GM10266 (cell line): ENCODE data around the gene TLR10.

ENCODE experiments used
- DNase-seq: peaks from one replicate; pipeline ENCODE4 v3.0.0; 2012; ENCODE audit errors: extremely low spot score
- TF ChIP-seq, protein P1 (sequence below): IDR thresholded peaks from 2 replicates; pipeline ENCODE4 v1.5.1; 2012; ENCODE audit warnings: mild to moderate bottlenecking, low read depth; ENCODE audit not compliant: control insufficient read depth, insufficient read depth; ENCODE audit errors: missing control alignments

Gene TLR10, protein sequence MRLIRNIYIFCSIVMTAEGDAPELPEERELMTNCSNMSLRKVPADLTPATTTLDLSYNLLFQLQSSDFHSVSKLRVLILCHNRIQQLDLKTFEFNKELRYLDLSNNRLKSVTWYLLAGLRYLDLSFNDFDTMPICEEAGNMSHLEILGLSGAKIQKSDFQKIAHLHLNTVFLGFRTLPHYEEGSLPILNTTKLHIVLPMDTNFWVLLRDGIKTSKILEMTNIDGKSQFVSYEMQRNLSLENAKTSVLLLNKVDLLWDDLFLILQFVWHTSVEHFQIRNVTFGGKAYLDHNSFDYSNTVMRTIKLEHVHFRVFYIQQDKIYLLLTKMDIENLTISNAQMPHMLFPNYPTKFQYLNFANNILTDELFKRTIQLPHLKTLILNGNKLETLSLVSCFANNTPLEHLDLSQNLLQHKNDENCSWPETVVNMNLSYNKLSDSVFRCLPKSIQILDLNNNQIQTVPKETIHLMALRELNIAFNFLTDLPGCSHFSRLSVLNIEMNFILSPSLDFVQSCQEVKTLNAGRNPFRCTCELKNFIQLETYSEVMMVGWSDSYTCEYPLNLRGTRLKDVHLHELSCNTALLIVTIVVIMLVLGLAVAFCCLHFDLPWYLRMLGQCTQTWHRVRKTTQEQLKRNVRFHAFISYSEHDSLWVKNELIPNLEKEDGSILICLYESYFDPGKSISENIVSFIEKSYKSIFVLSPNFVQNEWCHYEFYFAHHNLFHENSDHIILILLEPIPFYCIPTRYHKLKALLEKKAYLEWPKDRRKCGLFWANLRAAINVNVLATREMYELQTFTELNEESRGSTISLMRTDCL

DNA sequence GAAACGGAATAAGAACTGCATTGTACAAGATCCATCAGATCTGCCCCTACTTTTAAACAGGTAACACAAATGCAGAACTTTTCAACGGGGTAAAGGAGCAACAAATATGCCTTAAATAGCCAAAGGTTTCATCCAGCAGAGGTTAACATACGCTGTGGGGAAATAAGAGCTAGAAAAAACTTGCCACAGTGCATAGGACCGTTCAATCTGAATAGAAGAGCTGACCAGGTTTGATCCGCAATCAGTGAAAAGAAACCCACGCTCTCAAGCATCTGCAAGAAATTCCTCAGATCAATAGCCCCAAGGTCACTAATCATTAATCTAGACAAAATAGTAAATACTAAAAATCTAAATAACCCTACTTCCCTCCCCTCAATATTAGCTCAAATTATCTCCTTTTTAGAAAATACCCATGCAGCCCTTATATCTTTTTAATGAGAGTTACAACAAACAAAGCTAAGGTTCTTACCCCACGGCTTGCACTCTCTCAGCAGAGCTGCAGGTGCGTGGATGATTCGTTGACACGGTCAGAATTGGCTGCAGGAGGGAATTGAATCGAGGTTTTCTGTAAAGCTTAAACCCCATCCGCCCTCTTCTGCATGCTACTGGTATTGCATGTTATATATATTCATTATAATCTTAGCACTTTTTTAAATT is at the start of gene TLR10:
Gene TLR10 (minus strand): TSS at position 539 of the 657 bp plus-strand sequence. CDS start 7,400 bp downstream, outside the sequence.
- TF ChIP-seq, protein P1, sequence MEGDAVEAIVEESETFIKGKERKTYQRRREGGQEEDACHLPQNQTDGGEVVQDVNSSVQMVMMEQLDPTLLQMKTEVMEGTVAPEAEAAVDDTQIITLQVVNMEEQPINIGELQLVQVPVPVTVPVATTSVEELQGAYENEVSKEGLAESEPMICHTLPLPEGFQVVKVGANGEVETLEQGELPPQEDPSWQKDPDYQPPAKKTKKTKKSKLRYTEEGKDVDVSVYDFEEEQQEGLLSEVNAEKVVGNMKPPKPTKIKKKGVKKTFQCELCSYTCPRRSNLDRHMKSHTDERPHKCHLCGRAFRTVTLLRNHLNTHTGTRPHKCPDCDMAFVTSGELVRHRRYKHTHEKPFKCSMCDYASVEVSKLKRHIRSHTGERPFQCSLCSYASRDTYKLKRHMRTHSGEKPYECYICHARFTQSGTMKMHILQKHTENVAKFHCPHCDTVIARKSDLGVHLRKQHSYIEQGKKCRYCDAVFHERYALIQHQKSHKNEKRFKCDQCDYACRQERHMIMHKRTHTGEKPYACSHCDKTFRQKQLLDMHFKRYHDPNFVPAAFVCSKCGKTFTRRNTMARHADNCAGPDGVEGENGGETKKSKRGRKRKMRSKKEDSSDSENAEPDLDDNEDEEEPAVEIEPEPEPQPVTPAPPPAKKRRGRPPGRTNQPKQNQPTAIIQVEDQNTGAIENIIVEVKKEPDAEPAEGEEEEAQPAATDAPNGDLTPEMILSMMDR = peak; percentile 60
- peak; percentile 55 for DNase-seq

DNA sequence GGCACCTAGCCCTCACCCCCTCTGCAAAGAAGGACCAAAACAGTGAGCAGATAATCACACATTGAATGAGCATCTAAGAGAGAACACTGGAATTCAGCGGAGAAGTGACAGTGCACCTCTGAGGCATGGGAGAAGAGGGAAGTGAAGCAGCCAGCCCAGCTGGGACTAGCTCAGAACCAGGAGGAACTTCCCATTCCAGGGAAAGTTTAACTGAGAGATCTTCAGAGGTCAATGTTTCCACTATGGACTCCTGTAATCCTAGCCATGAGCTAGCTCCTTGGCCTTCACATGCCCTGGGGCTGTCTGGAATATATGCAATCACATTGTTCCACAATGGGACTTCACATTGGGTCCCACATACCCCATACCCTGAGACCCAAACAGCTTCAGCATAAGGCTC is 49.4 kb upstream of the TLR10 start:
- TF ChIP-seq, protein P1 = no peak
- DNase-seq = no peak

DNA sequence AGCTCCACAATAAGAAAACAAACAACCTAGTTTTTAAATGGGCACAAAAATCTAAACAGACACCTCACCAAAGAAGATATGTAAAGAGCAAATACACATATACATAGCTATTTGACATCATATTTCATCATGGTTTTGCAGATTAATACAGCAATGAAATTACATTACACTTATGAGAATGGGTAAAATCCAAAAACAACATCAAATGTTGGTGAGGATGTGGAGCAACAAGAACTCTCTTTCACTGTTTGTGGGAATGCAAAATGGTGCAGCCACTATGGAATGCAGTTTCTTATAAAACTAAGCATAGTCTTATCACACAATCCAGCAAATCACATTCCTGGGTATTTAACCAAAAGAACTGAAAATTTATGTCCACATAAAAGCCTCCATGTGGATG is 48.9 kb upstream of the TLR10 start:
- TF ChIP-seq, protein P1 = no peak
- no peak for DNase-seq

DNA sequence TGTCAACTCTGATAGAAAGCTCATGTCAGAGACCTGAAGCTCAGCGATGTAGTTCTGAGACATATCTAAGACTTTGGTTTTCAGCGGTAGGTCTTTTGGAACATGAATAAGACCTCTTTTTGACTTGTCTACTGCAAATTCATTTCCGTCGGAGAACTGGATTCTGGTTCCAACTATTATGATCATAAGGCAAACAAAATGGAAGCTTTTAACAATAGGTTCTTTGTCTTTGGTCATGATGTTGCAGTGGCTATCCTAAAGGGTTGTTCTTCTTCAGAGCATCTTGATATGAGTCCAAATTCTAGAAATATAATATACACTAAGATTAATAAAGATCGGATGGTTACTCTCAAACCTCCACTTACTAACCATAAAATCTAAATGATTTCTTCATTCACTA is 46.4 kb upstream of the TLR10 start:
- no peak for DNase-seq
- TF ChIP-seq, protein P1 = no peak

DNA sequence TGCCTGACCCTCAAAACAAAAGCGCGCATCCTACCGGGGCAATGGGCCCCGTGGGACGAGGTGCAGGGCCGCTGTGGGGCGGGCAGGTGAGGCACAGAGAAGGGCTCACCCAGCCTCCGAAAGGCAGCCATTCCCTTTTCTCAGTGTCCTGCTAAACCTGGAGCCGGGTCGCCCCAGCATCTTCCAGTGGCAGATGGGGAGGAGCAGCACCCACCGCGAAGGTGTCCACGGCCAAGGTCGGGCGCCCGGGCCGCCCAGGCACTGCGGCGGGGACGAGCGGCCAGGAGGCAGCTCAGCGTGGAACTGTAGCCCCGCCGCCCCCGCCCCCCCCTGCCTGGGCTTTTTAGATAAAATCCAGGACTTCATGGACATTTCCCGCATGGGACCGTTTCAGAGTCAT is 41.0 kb upstream of the TLR10 start:
- DNase-seq = no peak
- TF ChIP-seq, protein P1 = no peak

DNA sequence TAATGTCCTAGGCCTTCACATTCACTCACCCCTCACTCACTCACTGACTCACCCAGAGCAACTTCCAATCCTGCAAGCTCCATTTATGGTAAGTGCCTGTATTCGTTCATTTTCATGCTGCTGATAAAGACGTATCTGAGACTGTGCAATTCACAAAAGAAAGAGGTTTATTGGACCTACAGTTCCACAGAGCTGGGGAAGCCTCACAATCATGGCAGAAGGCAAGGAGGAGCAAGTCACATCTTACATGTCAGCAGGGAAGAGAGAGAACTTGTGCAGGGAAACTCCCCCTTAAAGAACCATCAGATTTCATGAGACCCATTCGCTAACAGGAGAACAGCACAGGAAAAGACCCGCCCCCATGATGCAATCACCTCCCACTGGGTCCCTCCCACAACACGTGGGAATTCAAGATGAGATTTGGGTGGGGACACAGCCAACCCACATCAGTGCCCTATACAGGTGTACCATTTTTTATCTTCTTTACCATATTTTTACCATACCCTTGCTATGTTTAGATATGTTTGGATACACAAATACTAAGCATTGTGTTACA is 40.0 kb upstream of the TLR10 start:
- TF ChIP-seq, protein P1 = no peak
- no peak for DNase-seq
